GM19397 (cell line): ENCODE measurements around the gene SPATA12.

ENCODE experiments used
- ATAC-seq: cut with Tn5 transposase; IDR thresholded peaks from one replicate; pipeline ENCODE4 v1.9.1; 2021; ENCODE audit warnings: mild to moderate bottlenecking, moderate library complexity; ENCODE audit not compliant: unreplicated experiment

The SPATA12 gene, protein sequence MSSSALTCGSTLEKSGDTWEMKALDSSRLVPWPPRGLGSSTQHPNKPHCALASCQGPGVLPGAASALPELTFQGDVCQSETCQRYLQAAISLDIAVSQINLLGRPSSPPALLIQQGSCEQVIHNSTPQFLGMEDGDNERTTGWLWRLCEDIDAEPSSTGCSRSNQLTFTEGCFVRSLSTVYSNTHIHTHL

DNA sequence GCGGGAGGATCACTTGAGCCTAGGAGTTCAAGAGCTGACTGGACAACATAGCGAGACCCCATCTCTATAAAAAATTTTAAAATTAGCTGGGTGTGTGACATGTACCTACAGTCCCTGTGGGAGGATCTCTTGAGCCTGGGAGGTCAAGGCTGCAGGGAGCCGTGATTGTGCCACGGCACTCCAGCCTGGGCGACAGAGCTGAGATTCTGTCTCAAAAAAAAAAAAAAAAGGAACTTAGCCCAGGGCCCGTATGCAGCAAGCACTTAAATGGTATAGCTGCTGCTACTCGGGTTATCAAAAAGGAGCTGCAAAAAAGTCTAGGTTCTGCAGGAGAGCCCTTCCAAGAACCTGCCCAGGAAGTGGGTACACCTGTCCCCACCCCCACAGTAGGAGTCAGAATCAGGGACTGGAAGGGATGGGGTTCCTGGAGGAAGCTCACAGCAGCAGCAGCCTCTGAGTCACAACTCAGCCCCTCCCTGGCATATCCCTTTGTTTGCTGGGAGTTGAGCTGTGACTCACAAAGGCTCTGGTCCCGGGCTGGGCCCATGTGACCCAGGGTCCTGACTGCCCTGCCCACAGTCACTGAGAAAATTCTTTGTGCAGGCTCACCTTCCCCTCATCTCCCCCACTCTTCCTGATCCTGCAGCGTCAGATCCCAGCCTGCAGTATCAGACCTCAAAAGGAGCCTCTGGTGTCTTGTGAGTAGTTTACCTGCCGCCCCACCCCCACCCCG, at the start of gene SPATA12:
TSS of gene SPATA12 (plus strand) at position 576 of the 733 bp plus-strand sequence. CDS start 13,031 bp downstream, outside the sequence.
- no peak for ATAC-seq

DNA sequence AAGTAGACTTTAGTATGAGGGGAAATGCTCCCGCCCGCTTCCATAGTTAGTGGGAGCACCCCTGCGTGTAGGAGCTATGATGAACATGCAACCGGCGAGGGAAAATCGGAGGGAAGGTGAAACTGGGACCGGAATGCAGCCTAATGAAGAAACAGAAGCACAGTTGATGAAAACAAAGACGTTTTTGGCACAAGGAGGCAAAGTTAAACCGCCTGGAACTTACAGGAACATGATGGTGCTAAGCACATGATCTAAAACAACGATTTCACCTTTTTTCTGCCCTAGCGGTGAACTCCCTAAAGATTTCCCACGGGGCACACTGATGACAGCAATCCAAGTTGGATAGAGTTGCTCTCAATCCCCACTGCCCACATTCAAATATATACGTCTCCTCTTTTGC, 49.4 kb upstream of the SPATA12 start:
- ATAC-seq = no peak

DNA sequence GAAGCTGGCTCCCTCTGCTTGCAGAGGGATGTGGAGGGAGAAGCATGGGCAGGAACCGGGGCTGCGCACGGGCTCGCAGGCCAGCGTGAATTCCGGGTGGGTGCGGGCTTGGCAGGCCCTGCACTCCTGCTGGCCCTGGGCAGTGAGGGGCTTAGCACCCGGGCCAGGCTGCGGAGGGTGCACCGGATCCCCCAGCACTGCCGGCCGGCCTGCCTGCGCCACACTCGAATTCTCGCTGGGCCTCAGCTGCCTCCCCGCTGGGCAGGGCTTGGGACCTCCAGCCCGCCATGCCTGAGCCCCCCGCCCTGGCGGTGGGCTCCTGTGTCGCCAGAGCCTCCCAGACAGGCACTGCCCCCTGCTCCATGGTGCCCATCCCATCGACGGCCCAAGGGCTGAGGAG, 47.6 kb upstream of the SPATA12 start:
- no peak for ATAC-seq

DNA sequence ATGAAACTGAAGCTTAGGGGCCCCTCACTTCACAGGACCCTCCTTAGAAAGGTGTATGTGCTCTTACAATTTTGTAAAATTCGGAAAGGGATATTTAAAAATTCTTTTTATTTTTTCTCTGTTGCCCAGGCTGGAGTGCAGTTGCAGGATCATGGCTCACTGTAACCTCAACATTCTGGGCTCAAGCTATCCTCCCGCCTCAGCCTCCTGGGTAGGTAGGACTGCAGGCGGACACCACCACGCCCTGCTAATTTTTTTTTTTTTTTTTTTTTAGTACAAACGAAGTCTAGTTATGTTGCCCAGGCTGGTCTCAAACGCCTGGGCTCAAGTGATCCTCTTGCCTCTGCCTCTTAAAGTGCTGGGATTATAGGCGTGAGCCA, 45.1 kb upstream of the SPATA12 start:
- no peak for ATAC-seq

DNA sequence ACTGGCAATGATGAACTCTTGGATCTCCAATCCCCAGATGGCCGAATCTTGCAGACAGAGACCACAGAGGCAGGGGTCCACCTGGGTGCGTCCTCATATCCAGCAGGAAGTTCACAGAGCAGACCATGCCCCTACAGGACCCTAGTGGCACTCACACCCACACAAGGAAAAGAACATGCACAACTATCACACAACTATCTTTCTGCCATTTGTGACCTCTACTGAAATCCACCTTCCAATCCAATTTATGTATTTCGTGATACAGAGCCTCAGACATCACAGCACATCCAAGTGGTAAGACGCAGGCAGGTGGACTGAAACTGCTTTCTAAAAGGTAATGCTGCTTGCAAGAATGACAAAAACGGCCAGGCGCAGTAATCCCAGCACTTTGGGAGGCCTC, 44.6 kb upstream of the SPATA12 start:
- no peak for ATAC-seq

DNA sequence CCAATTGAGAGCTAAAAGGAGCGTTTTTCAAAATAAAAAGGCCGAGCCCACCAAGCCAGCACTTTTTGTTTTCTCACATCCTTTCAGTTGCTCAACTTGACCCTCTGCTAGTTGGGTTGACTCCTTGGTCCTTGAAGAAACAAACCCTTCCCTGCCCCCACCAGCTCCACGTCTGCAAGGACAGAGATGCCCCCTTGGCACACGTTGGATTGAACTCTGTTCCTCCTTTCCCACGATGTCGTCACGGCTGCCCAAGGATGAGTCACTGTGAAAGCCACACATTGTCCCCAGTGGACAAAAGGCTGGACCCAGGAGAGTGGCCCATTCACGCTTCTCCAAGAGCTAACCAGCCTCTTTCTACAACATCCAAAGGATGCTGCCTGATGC, 43.0 kb upstream of the SPATA12 start:
- ATAC-seq = no peak

DNA sequence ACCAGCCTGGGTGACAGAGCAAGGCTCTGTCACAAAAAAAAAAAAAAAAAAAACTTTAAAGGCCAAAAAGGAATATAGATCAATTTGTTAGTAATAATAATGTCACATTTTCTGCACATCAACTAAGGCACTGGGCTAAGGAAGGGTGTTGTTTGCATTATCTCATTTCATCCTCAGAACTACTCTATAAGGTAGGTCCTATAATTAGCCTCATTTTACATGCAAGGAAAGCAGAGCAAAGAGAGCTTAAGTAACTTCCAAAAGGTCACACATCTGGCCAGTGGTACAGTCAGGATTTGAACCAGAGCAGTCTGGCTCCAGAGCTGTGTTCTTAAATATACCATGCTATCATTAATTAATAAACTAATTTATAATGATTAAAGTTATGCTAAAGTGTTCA, 42.2 kb upstream of the SPATA12 start:
- no peak for ATAC-seq

DNA sequence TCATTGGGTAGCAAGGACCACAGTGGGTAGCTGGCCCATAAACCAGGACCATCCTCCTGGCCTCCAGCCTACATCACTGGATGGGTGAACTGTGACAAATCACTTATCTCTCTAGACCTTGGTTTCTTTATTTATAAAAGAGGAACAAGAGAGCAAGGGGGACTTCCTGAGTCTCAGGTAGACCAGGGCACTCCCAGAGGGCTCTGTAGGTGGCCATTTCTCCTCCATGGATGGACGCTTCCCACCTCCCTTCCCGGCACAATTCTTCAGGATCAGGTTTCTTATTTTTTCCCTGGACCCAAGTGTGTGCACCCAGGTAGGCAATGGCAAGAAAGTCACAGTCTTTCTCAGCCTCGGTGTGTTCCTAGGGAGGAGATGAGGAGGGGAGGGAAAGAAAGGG, 41.4 kb upstream of the SPATA12 start:
- no peak for ATAC-seq

DNA sequence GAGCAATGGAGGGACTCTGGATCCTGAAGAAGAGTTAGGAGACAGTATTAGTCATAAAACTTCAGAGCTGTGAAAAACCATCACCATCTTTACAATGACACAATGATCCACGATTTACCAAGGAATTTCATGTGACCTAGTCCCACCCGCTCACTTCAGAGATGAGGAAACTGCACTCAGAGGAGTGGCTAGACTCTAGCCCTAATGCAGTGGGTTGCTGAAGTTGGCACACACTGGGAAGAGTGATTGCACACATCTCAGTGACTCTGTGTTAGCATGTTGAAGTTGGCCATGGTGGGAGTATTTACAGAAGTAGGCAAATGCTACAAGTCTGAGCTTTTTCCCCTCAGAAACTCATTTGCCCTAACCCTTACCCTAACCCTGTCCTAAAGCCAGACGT, 35.2 kb upstream of the SPATA12 start:
- no peak for ATAC-seq

DNA sequence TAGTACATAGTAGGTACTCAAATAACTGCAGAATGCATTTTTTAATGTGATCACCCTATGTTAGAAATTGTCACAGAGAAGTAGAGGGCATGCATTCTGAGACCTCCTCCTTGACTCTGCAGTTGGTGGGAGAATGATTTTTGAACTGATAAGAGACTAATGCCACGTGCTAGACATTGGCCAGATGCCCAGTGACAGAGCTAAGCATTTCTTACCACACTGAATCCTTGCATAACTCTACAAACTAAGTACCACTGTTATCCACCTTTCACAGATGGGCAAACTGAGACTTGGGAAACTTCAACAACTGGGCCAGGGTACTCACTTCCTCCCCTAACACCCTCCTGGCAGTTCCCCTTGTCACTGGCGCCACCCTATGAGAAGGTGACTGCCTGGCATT, 33.5 kb upstream of the SPATA12 start:
- no peak for ATAC-seq

DNA sequence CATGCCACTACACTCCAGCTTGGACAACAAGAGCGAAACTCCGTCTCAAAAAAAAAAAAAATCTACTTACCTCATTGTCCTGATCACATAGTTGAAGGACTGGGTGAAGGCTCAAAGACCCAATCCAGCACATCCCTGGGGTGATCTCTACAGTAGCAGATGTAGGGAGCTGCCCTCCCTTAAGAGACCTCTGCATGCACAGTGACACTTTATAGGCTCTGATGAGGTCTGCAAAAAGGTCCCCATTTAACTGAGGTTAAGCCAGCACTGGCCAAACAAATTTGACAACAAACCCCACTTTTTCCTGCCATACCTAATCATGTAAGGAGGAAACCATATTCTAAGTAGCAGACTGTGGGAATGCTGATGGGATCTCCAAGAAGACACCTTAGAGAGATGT, 31.1 kb upstream of the SPATA12 start:
- ATAC-seq = no peak

DNA sequence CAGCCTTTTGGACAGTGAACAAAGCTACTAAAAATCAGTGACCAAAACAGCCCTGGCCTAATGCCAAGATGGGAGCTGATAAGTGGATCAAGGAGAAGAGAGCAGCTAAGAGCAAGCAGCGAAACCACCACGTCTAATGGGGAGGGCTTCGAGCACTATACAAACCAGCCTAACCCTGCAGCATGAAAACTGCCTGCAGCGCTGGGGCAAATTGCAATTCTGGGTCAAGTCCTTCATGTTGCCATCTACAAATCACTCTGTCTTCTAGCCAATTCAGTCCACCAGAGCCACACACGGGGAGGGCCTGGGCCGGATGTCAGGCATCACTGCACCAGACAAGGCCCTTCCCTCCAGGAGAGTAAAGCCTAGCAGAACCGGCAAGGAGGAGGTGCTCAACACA, 30.5 kb upstream of the SPATA12 start:
- ATAC-seq = no peak

DNA sequence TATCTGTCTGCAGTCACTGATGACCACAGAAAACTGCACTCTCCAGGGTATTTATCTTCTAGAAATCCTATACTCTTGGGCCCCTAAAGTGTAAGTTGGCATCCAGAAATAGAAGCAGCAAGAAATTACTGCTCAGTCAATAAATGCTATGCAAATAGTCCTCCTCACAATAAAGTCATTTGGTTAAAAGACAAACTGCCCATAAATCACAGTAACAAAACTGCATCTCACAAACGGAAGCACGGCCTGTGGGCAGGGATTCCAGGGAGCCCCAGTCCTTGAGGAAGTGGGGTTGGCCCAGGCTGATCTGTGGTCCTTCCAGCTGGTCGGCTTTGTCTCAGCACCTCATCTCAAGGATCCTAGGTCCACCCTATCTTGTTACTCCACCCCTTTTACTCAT, 29.7 kb upstream of the SPATA12 start:
- ATAC-seq = no peak

DNA sequence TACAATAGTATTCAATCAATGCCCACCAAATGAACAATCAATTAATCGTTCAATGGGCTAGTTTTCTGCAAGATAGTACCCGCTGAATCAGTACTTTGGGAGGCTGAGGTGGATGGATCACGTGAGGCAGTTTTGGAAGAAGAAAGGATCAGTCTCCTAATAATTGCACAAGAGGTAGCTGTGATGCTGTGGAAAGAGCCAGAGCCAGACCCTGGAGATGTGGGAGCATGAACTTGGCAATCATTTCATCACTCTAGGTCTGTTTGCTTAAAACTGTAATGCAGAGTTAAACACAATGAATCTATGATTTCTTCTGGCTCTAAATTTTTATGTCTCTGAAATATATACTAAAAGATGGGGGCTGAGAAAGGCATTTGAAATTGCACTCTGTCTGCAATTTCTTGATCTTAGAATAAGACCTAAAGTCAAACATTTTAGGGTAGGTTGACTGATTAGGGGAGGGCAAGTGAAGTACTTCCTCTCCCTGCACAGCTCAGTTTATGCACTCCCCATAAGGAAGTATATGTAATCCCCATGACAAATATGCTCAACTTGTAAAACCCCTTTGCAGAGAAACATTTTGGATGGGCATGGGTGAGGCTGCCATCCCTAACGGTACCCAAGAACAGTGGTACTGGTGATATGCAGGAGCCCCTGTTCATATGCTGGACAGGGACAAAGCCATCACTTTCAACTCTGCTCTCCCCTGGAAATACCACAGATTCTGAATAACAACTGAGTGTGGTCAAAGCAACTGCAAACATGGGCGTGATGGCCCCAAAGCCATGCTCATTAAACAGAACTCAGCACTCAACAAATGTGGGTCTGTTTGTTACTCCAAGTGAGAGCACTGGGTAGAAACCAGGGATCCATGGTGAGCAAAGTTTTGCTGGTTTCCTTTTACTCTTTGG, 28.6 kb upstream of the SPATA12 start:
- ATAC-seq = no peak

DNA sequence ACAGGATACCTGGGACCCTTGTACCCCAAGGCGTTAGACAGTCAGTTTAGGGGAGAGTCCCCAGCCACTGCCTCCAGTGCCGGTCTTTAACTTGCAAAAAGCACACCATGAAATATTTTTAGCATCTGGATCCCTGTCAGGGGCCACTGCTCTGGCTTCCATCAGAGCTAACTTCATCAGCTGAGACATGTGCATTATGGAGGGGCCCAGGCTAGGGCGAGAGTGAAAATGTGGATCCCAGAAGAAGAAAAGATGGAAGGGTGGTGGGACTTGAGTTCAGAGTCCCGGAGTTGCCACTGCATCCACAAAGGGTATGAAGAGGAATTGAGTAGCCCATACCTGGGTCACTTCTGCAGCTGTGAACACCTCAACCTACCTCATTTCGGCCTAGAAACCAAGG, 23.5 kb upstream of the SPATA12 start:
- ATAC-seq = no peak

DNA sequence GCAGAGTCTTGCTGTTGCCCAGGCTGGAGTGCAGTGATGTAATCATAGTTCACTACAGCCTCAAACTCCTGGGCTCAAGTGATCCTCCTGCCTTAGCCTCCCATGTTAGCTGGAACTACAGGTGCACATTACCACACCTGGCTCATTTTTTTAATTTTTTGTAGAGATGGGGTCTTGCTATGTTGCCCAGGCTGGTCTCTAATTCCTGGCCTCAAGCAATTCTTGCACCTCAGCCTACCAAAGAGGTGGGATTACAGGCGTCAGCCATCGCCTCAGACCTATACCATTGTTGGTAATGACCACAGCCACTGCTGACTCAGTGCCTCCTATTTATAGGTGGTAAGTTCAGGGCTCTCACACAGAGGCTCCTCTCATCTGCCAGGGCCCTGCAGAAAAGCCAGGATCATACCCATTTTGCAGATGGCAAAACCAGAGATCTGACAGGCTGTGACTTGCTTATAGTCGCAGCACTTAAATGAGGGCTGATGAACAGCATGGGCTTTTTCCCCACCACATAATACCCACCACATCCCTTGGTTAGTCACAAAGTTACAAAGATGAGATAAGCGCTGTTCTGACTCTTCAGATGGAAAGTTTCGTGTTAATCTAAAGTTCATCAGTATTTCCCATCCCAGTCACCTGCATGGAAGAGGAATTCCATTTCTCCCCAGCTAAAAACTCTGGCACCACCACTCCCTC, 21.8 kb upstream of the SPATA12 start:
- ATAC-seq = no peak

DNA sequence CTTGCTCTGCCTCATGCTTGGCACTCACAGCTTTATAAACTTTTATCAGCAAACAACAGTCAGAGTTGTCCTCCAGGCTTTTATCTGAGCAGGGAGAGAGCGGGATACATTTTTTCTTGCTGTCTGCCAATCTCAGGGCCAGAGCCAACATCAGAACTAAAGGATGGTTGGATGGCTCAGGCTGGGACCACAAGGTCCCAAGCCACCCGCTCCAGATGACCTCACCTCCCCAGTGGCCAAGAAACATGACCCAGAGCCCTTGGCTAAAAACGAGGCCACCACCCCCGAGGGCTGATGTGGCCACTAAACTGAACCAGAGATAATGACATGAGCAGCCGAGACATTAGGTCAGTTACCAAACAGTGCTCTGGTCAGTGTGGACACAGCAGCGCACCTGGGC, 18.8 kb upstream of the SPATA12 start:
- ATAC-seq = no peak

DNA sequence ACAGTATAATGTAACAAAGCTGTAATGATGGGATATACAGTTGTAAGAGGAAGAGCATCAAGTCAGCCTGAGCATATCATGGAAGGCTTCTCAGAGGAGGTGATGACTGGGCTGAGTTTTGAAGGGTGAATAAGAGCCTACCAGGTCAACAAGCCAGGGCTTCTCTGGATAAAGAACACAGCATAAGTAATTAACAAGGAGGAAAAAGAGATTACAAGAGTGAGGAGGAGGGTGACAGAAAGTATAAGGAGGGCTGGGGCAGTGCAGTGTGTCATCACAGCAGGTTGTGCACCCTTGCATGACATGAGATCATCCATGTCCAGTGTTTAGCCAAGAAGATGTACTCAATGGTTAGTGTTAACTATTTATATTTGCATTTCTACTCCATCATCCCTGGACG, 16.9 kb upstream of the SPATA12 start:
- no peak for ATAC-seq

DNA sequence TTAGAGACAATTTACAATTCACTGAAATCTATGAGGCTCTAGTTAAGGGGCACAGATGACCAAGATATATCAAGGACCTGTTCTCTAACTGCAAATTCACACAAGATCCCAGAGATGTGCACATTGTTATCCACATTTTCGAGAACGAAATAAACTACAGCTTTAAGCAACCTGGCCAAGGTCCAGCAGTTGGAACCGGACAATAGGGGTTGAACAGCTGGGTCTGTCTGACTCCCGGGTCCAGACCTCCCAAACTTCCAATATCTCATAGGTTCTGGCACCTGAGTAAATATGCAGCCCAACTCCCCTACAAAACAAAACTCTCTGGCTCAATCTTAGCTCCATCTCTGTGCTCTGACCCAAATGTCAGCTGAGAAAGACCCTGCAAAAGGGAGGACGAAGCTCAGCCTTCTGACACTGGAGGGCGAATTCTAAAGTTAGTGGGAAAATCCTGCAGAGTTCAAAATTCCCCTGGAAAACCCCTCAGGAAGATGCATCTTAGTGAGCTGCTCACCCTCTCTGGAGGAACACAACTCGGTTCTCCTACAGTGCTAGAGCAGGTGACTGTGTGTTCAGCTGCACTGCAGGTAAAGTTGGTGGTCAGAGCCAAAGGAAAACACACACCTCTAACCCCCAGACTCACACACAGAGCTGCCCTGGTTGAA, 14.2 kb upstream of the SPATA12 start:
- no peak for ATAC-seq

DNA sequence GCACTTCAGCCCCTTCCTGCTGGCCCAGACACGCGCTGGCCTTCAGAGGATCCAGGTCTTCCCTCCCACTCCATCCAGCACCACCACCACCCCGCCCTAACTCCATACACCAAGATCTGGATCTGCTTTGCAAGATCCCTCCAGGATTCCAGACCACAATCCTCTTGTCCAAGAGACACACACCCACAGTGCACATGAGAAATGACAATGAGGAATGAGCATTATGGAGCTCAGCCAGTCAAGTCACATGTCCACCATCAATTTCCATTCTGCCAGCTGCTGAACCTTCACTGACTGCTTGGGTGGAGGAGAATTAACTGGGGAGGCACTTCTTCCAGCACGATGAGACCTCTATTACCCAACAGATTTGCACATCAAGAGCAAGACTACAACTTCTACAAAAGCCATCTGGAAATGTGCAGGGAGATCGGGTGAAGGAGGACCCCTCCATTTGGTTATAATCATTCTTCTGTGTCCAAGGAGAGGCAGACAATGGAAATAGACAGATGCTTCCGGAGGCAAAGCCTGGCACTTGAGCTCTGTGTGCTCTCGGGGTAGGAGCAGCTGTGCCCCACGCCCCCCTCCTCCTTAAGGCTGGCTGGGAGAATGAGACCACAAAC, 12.3 kb upstream of the SPATA12 start:
- no peak for ATAC-seq
